ENCODE results near the gene CHN2. TPM values are rescaled to one million over a fixed set of nuclear protein-coding genes. Genes with fewer than 3 reads are reported as not detected.

Gene CHN2
- total RNA-seq, 1 donor from 2014 or later: 0.33 TPM

- Mint-ChIP-seq H3K36me3 (ENCODE audit: low read depth) (no peaks in the 10 kb centered on the region), H3K9me3 (no peaks in the 10 kb centered on the region), H3K4me1 (no peaks in the 10 kb centered on the region), H3K27me3 (peaks cover 2% of the 10 kb centered on the region), H3K4me3 (no peak overlapping the region), H3K27ac (no peak overlapping the region)
- intact Hi-C loops (cut with micrococcal nuclease): no loop called here
- no peak for DNase-seq
Measured at GRCh38 chr7:29494350-29494749, 299.8 kb downstream of the CHN2 start.

- Mint-ChIP-seq H3K27ac (no peak overlapping the region), H3K36me3 (ENCODE audit: low read depth) (no peaks in the 10 kb centered on the region), H3K9me3 (no peaks in the 10 kb centered on the region), H3K4me1 (no peaks in the 10 kb centered on the region), H3K27me3 (peaks cover 2% of the 10 kb centered on the region), H3K4me3 (no peak overlapping the region)
- intact Hi-C loops (cut with micrococcal nuclease): no loop called here
- DNase-seq: no peak
Measured at GRCh38 chr7:29495653-29496052, 301.1 kb downstream of the CHN2 start.

GRCh38 chr7:29496355-29497020, 301.9 kb downstream of the CHN2 start:
- Mint-ChIP-seq H3K27me3 (peaks cover 2% of the 10 kb centered on the region), H3K36me3 (ENCODE audit: low read depth) (no peaks in the 10 kb centered on the region), H3K4me1 (no peaks in the 10 kb centered on the region), H3K9me3 (no peaks in the 10 kb centered on the region), H3K4me3 (no peak overlapping the region), H3K27ac (no peak overlapping the region)
- DNase-seq: no peak
- intact Hi-C loops (cut with micrococcal nuclease): no loop called here

- Mint-ChIP-seq H3K9me3 (no peaks in the 10 kb centered on the region), H3K4me3 (no peak overlapping the region), H3K27ac (no peak overlapping the region), H3K36me3 (ENCODE audit: low read depth) (no peaks in the 10 kb centered on the region), H3K4me1 (no peaks in the 10 kb centered on the region), H3K27me3 (peaks cover 2% of the 10 kb centered on the region)
- intact Hi-C loops (cut with micrococcal nuclease): no loop called here
- DNase-seq: no peak
Measured at GRCh38 chr7:29499932-29500331, 305.4 kb downstream of the CHN2 start.

- DNase-seq: no peak
- intact Hi-C loops (cut with micrococcal nuclease): no loop called here
- H3K4me1 Mint-ChIP-seq: no peaks in the 10 kb centered on the region
Measured at GRCh38 chr7:29500719-29501118, 306.1 kb downstream of the CHN2 start.

GRCh38 chr7:29502133-29502532, 307.6 kb downstream of the CHN2 start:
- Mint-ChIP-seq H3K27me3 (no peaks in the 10 kb centered on the region), H3K9me3 (no peaks in the 10 kb centered on the region), H3K27ac (no peak overlapping the region), H3K4me3 (no peak overlapping the region), H3K4me1 (no peaks in the 10 kb centered on the region), H3K36me3 (ENCODE audit: low read depth) (no peaks in the 10 kb centered on the region)
- DNase-seq: no peak
- intact Hi-C loops (cut with micrococcal nuclease): no loop called here

More at GRCh38 chr7:29500719-29501118, 306.1 kb downstream of the CHN2 start:
- H3K36me3 Mint-ChIP-seq (ENCODE audit: low read depth): no peaks in the 10 kb centered on the region
- peaks cover 2% of the 10 kb centered on the region for H3K27me3 Mint-ChIP-seq
- no peaks in the 10 kb centered on the region for H3K9me3 Mint-ChIP-seq
- no peak overlapping the region for H3K4me3 Mint-ChIP-seq
- no peak overlapping the region for H3K27ac Mint-ChIP-seq

- no peak for DNase-seq
- intact Hi-C loops (cut with micrococcal nuclease): no loop called here
- no peak overlapping the region for H3K4me3 Mint-ChIP-seq
- no peaks in the 10 kb centered on the region for H3K9me3 Mint-ChIP-seq
- H3K27me3 Mint-ChIP-seq: no peaks in the 10 kb centered on the region
- no peaks in the 10 kb centered on the region for H3K4me1 Mint-ChIP-seq
- H3K36me3 Mint-ChIP-seq (ENCODE audit: low read depth): no peaks in the 10 kb centered on the region
- H3K27ac Mint-ChIP-seq: no peak overlapping the region
Measured at GRCh38 chr7:29505931-29506330, 311.4 kb downstream of the CHN2 start.

- intact Hi-C loops (cut with micrococcal nuclease): no loop called here
Measured at GRCh38 chr7:29508608-29509007, 314.0 kb downstream of the CHN2 start.

GRCh38 chr7:29510028-29510427, 315.5 kb downstream of the CHN2 start:
- intact Hi-C loops (cut with micrococcal nuclease): no loop called here
- H3K36me3 Mint-ChIP-seq (ENCODE audit: low read depth): no peaks in the 10 kb centered on the region
- no peak overlapping the region for H3K27ac Mint-ChIP-seq
- H3K27me3 Mint-ChIP-seq: no peaks in the 10 kb centered on the region
- no peaks in the 10 kb centered on the region for H3K4me1 Mint-ChIP-seq
- H3K4me3 Mint-ChIP-seq: no peak overlapping the region
- no peak for DNase-seq
- H3K9me3 Mint-ChIP-seq: no peaks in the 10 kb centered on the region

More at GRCh38 chr7:29508608-29509007, 314.0 kb downstream of the CHN2 start:
- H3K36me3 Mint-ChIP-seq (ENCODE audit: low read depth): no peaks in the 10 kb centered on the region
- no peaks in the 10 kb centered on the region for H3K9me3 Mint-ChIP-seq
- no peak overlapping the region for H3K27ac Mint-ChIP-seq
- H3K4me3 Mint-ChIP-seq: no peak overlapping the region
- no peaks in the 10 kb centered on the region for H3K27me3 Mint-ChIP-seq
- H3K4me1 Mint-ChIP-seq: no peaks in the 10 kb centered on the region
- no peak for DNase-seq

- H3K4me3 Mint-ChIP-seq: no peak overlapping the region
- no peaks in the 10 kb centered on the region for H3K9me3 Mint-ChIP-seq
- DNase-seq: no peak
- H3K27ac Mint-ChIP-seq: no peak overlapping the region
- intact Hi-C loops (cut with micrococcal nuclease): no loop called here
- H3K4me1 Mint-ChIP-seq: no peaks in the 10 kb centered on the region
- H3K36me3 Mint-ChIP-seq (ENCODE audit: low read depth): no peaks in the 10 kb centered on the region
- no peaks in the 10 kb centered on the region for H3K27me3 Mint-ChIP-seq
Measured at GRCh38 chr7:29511337-29511736, 316.8 kb downstream of the CHN2 start.

GRCh38 chr7:29511851-29512250, 317.3 kb downstream of the CHN2 start:
- no peak for DNase-seq
- H3K36me3 Mint-ChIP-seq (ENCODE audit: low read depth): no peaks in the 10 kb centered on the region
- H3K4me3 Mint-ChIP-seq: no peak overlapping the region
- no peaks in the 10 kb centered on the region for H3K9me3 Mint-ChIP-seq
- H3K27ac Mint-ChIP-seq: no peak overlapping the region
- H3K4me1 Mint-ChIP-seq: no peaks in the 10 kb centered on the region
- intact Hi-C loops (cut with micrococcal nuclease): no loop called here
- H3K27me3 Mint-ChIP-seq: no peaks in the 10 kb centered on the region

GRCh38 chr7:29516491-29516890, 321.9 kb downstream of the CHN2 start:
- H3K36me3 Mint-ChIP-seq (ENCODE audit: low read depth): no peaks in the 10 kb centered on the region
- no peak overlapping the region for H3K4me3 Mint-ChIP-seq
- intact Hi-C loops (cut with micrococcal nuclease): no loop called here
- H3K27me3 Mint-ChIP-seq: no peaks in the 10 kb centered on the region
- DNase-seq: no peak
- H3K27ac Mint-ChIP-seq: no peak overlapping the region
- H3K4me1 Mint-ChIP-seq: no peaks in the 10 kb centered on the region
- no peaks in the 10 kb centered on the region for H3K9me3 Mint-ChIP-seq

GRCh38 chr7:29518616-29519015, 324.0 kb downstream of the CHN2 start:
- no peaks in the 10 kb centered on the region for H3K4me1 Mint-ChIP-seq
- no peak overlapping the region for H3K4me3 Mint-ChIP-seq
- no peak overlapping the region for H3K27ac Mint-ChIP-seq
- no peaks in the 10 kb centered on the region for H3K27me3 Mint-ChIP-seq
- no peaks in the 10 kb centered on the region for H3K36me3 Mint-ChIP-seq (ENCODE audit: low read depth)
- intact Hi-C loops (cut with micrococcal nuclease): no loop called here
- no peaks in the 10 kb centered on the region for H3K9me3 Mint-ChIP-seq
- no peak for DNase-seq

GRCh38 chr7:29523728-29524127, 329.2 kb downstream of the CHN2 start:
- H3K27me3 Mint-ChIP-seq: no peaks in the 10 kb centered on the region
- no peaks in the 10 kb centered on the region for H3K4me1 Mint-ChIP-seq
- no peak for DNase-seq
- no peaks in the 10 kb centered on the region for H3K9me3 Mint-ChIP-seq
- intact Hi-C loops (cut with micrococcal nuclease): no loop called here
- no peak overlapping the region for H3K27ac Mint-ChIP-seq
- no peak overlapping the region for H3K4me3 Mint-ChIP-seq
- no peaks in the 10 kb centered on the region for H3K36me3 Mint-ChIP-seq (ENCODE audit: low read depth)

- no peak for DNase-seq
- Mint-ChIP-seq H3K9me3 (peaks cover 7% of the 10 kb centered on the region), H3K4me3 (no peak overlapping the region), H3K27me3 (no peaks in the 10 kb centered on the region), H3K4me1 (no peaks in the 10 kb centered on the region), H3K27ac (no peak overlapping the region), H3K36me3 (ENCODE audit: low read depth) (no peaks in the 10 kb centered on the region)
- intact Hi-C loops (cut with micrococcal nuclease): no loop called here
Measured at GRCh38 chr7:29527505-29528108, 333.0 kb downstream of the CHN2 start.
